Right atrium auricular region (tissue), 2 donors: Measurements from ENCODE around the gene FRS2. TPM values are rescaled to one million over a fixed set of nuclear protein-coding genes. Genes with fewer than 3 reads are reported as not detected.

Experiments used
- DNase-seq: peaks from one replicate; pipeline ENCODE4 v3.0.0-alpha.2; 2019; ENCODE audit warnings: low spot score
- H3K27ac ChIP-seq, 2 donors: fragments of 200-600 bp; sonication (generic); 1 replicate in 1 of 2; 2 replicates in 1 of 2; pipeline ENCODE4 v1.5.1; 2016 to 2019
- H3K27me3 ChIP-seq, 2 donors: fragments of 200-600 bp; sonication (generic); one replicate each; pipeline versions ENCODE4 v1.5.1 to v1.6.0; 2017 to 2019
- H3K36me3 ChIP-seq: fragments of 200-600 bp; sonication (generic); one replicate; pipeline ENCODE4 v1.5.1; 2016
- H3K4me1 ChIP-seq, 2 donors: fragments of 200-600 bp; sonication (generic); one replicate each; pipeline versions ENCODE4 v1.5.1 to v1.6.0; 2017 to 2019
- H3K4me3 ChIP-seq, 2 donors: fragments of 200-600 bp; sonication (generic); 1 replicate in 1 of 2; 2 replicates in 1 of 2; pipeline ENCODE4 v1.5.1; 2017 to 2019; ENCODE audit warnings: mild to moderate bottlenecking in 1 of 2, moderate library complexity in 1 of 2
- H3K9me3 ChIP-seq, 2 donors: fragments of 200-600 bp; sonication (generic); one replicate each; pipeline ENCODE4 v1.5.1; 2019
- CTCF ChIP-seq, 2 donors: fragments of 200-600 bp; sonication (generic); IDR thresholded peaks; one replicate each; pipeline ENCODE4 v1.5.1; 2019; ENCODE audit warnings: antibody characterized with exemption in 2 of 2
- total RNA-seq, 2 donors: library from RNA; depleted of rRNA; stranded (reverse); fragments of >200 nt; gene quantifications; one replicate each; pipeline ENCODE4 v1.1.0, GENCODE V29; 2016

FRS2 gene
- total RNA-seq, 2 donors from 2014 or later: 25.9 to 32.5 TPM

GRCh38 chr12:69474456-69474855, 4.3 kb downstream of the FRS2 start:
- Histone ChIP-seq H3K36me3 (no peaks in the 10 kb centered on the region), H3K4me3 (no peak overlapping the region), H3K27ac (peak overlapping the region; percentile 78 to 79), H3K9me3 (no peaks in the 10 kb centered on the region), H3K4me1 (peaks cover 0 to 62% of the 10 kb centered on the region in 2 donors), H3K27me3 (no peaks in the 10 kb centered on the region)
- TF ChIP-seq CTCF (IDR thresholded peaks at IDR 0.05): no peak
- no peak for DNase-seq

GRCh38 chr12:69475237-69475975, 5.2 kb downstream of the FRS2 start:
- H3K4me3 ChIP-seq: peak overlapping the region in 1 of 2 donors; percentile 21
- no peak for TF ChIP-seq CTCF (IDR thresholded peaks at IDR 0.05)
- DNase-seq: no peak
- peaks cover 0 to 58% of the 10 kb centered on the region in 2 donors for H3K4me1 ChIP-seq
- H3K9me3 ChIP-seq: no peaks in the 10 kb centered on the region
- no peaks in the 10 kb centered on the region for H3K27me3 ChIP-seq
- H3K27ac ChIP-seq: peak overlapping the region; percentile 78 to 79
- no peaks in the 10 kb centered on the region for H3K36me3 ChIP-seq

- peak overlapping the region in 1 of 2 donors; percentile 21 for H3K4me3 ChIP-seq
- no peaks in the 10 kb centered on the region for H3K27me3 ChIP-seq
- H3K27ac ChIP-seq: peak overlapping the region; percentile 78 to 79
- peaks cover 0 to 56% of the 10 kb centered on the region in 2 donors for H3K4me1 ChIP-seq
- no peaks in the 10 kb centered on the region for H3K36me3 ChIP-seq
- no peaks in the 10 kb centered on the region for H3K9me3 ChIP-seq
- TF ChIP-seq CTCF (IDR thresholded peaks at IDR 0.05): no peak
- no peak for DNase-seq
Observed at GRCh38 chr12:69476276-69477017, 6.3 kb downstream of the FRS2 start.

- Histone ChIP-seq H3K36me3 (no peaks in the 10 kb centered on the region), H3K4me3 (no peak overlapping the region), H3K9me3 (no peaks in the 10 kb centered on the region), H3K27me3 (no peaks in the 10 kb centered on the region), H3K27ac (no peak overlapping the region), H3K4me1 (peaks cover 0 to 54% of the 10 kb centered on the region in 2 donors)
- no peak for DNase-seq
- TF ChIP-seq CTCF (IDR thresholded peaks at IDR 0.05): no peak
Observed at GRCh38 chr12:69479675-69480074, 9.5 kb downstream of the FRS2 start.

- no peak for TF ChIP-seq CTCF (IDR thresholded peaks at IDR 0.05)
- no peaks in the 10 kb centered on the region for H3K9me3 ChIP-seq
- no peak overlapping the region for H3K4me3 ChIP-seq
- H3K4me1 ChIP-seq: peaks cover 0 to 45% of the 10 kb centered on the region in 2 donors
- no peaks in the 10 kb centered on the region for H3K27me3 ChIP-seq
- no peak overlapping the region for H3K27ac ChIP-seq
- DNase-seq: no peak
- H3K36me3 ChIP-seq: no peaks in the 10 kb centered on the region
Observed at GRCh38 chr12:69480698-69481097, 10.5 kb downstream of the FRS2 start.
